ENCODE data around the gene HOXD8. TPM values are rescaled to one million over a fixed set of nuclear protein-coding genes. Genes with fewer than 3 reads are reported as not detected.

The HOXD8 gene
- total RNA-seq, 1 donor from 2014 or later = not detected

DNA sequence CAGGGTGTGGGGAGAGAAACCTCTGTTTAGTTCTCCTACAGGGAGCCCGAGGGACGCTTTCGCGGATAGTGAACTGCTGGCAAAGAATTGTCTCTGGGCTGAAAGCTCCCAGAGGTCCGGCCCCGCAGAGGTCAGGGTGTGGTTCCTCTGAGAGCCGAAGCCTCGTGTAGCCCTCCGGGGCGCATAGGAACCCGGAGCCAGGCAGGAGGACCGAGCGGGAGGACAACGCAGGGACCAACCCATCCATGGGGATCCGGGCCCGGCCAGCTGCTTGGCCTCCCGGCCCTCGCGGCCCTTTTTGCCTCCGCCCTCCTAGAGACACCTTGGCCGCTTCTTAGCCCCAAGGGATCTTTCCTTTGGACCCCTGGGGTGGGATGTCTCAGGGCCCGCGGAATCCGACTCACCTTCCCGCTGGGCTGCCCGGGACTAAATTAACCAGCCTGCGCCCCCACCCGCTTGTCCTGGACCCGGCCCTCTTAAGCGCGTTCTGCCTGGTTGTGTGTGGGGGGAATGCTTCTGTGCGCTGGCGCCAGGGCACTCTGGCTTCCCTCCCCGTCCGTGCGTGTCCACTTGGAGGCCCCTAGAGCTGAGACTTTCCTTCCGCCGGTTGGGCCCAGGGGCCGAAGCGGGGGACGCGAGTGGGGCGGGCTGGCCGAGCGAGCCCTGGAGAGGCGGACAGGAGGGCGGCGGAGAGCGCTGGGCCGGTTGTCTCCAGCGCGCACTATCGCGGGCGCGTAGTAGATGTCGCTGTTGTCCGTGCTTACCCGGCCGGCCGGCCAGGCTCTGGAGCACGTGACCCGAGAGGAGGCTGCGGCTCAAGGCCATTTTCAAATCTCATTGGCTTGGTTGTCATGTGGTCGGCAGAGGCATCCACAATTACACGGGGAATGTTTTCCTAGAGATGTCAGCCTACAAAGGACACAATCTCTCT lies 13.4 kb upstream of the HOXD8 start, which contains the start of gene HOXD10:
Gene HOXD10 (plus strand): TSS at position 896 of the 931 bp plus-strand sequence. CDS start 56 bp downstream, outside the sequence.
- TF ChIP-seq CTCF (IDR thresholded peaks at IDR 0.05) (peak; percentile 45), EZH2phosphoT487 (IDR thresholded peaks at IDR 0.05) (peak; percentile 93), EZH2 (IDR thresholded peaks at IDR 0.05) (peak; percentile 95)
- H3K36me3 Mint-ChIP-seq = peaks cover 6% of the 10 kb centered on the region
- no peaks in the 10 kb centered on the region for H3F3A ChIP-seq (ENCODE audit: low read depth)
- H3K4me1 Mint-ChIP-seq = no peaks in the 10 kb centered on the region
- H3K27me3 Mint-ChIP-seq (ENCODE audit: insufficient read depth, low read depth) = peaks cover 95% of the 10 kb centered on the region
- no peaks in the 10 kb centered on the region for H3K79me2 ChIP-seq (ENCODE audit: low read depth)
- H3K9me3 Mint-ChIP-seq = peaks cover 17% of the 10 kb centered on the region
- no peaks in the 10 kb centered on the region for H3K4me1 ChIP-seq
- H2AFZ ChIP-seq (replicated peaks) = no peak within 1 kb of the TSS
- no peak within 1 kb of the TSS for H3K4me3 ChIP-seq
- H3K9ac ChIP-seq = no peak within 1 kb of the TSS
- no peaks in the 10 kb centered on the region for H3K9me3 ChIP-seq (ENCODE audit: low read depth)
- H3K27me3 ChIP-seq = peaks cover 100% of the 10 kb centered on the region
- no peak within 1 kb of the TSS for H3K27ac ChIP-seq
- H3K4me2 ChIP-seq = no peak within 1 kb of the TSS
- no peak within 1 kb of the TSS for H3K4me3 Mint-ChIP-seq
- no peaks in the 10 kb centered on the region for H3K36me3 ChIP-seq
- H4K20me1 ChIP-seq (ENCODE audit: low read depth) = peaks cover 91% of the 10 kb centered on the region
- peak; percentile 65 for DNase-seq (ENCODE audit: low spot score)
- no peak within 1 kb of the TSS for H3K27ac Mint-ChIP-seq

GRCh38 chr2:176117162-176117822 lies 12.2 kb upstream of the HOXD8 start:
- TF ChIP-seq CTCF (IDR thresholded peaks at IDR 0.05) = no peak
- TF ChIP-seq EZH2phosphoT487 (IDR thresholded peaks at IDR 0.05) = no peak
- no peak for TF ChIP-seq EZH2 (IDR thresholded peaks at IDR 0.05)
- no peak for DNase-seq (ENCODE audit: low spot score)
- H3K79me2 ChIP-seq (ENCODE audit: low read depth) = no peaks in the 10 kb centered on the region
- H4K20me1 ChIP-seq (ENCODE audit: low read depth) = peaks cover 91% of the 10 kb centered on the region
- peaks cover 89% of the 10 kb centered on the region for H3K27me3 Mint-ChIP-seq (ENCODE audit: insufficient read depth, low read depth)
- H3K27ac ChIP-seq = no peak overlapping the region
- H3K9me3 Mint-ChIP-seq = peaks cover 17% of the 10 kb centered on the region
- H3F3A ChIP-seq (ENCODE audit: low read depth) = no peaks in the 10 kb centered on the region
- H2AFZ ChIP-seq (replicated peaks) = no peak overlapping the region
- no peaks in the 10 kb centered on the region for H3K4me1 ChIP-seq
- no peak overlapping the region for H3K4me3 Mint-ChIP-seq
- peaks cover 6% of the 10 kb centered on the region for H3K36me3 Mint-ChIP-seq
- no peaks in the 10 kb centered on the region for H3K4me1 Mint-ChIP-seq
- H3K27ac Mint-ChIP-seq = no peak overlapping the region
- H3K9ac ChIP-seq = no peak overlapping the region
- H3K4me3 ChIP-seq = no peak overlapping the region
- H3K9me3 ChIP-seq (ENCODE audit: low read depth) = no peaks in the 10 kb centered on the region
- H3K27me3 ChIP-seq = peaks cover 100% of the 10 kb centered on the region
- H3K36me3 ChIP-seq = no peaks in the 10 kb centered on the region
- H3K4me2 ChIP-seq = no peak overlapping the region

GRCh38 chr2:176117823-176118371 lies 11.6 kb upstream of the HOXD8 start:
- Histone ChIP-seq H3K9me3 (ENCODE audit: low read depth) (no peaks in the 10 kb centered on the region), H3K9ac (no peak overlapping the region), H3K27me3 (peaks cover 100% of the 10 kb centered on the region), H3K27ac (no peak overlapping the region), H4K20me1 (ENCODE audit: low read depth) (peaks cover 90% of the 10 kb centered on the region), H2AFZ (replicated peaks) (no peak overlapping the region), H3K4me1 (no peaks in the 10 kb centered on the region), H3F3A (ENCODE audit: low read depth) (no peaks in the 10 kb centered on the region), H3K79me2 (ENCODE audit: low read depth) (no peaks in the 10 kb centered on the region), H3K36me3 (no peaks in the 10 kb centered on the region), H3K4me2 (no peak overlapping the region), H3K4me3 (no peak overlapping the region)
- H3K36me3 Mint-ChIP-seq = peaks cover 6% of the 10 kb centered on the region
- peak overlapping the region; percentile 53 for H3K4me3 Mint-ChIP-seq
- peaks cover 17% of the 10 kb centered on the region for H3K9me3 Mint-ChIP-seq
- no peaks in the 10 kb centered on the region for H3K4me1 Mint-ChIP-seq
- no peak for DNase-seq (ENCODE audit: low spot score)
- no peak for TF ChIP-seq EZH2 (IDR thresholded peaks at IDR 0.05)
- TF ChIP-seq CTCF (IDR thresholded peaks at IDR 0.05) = no peak
- no peak for TF ChIP-seq EZH2phosphoT487 (IDR thresholded peaks at IDR 0.05)
- H3K27me3 Mint-ChIP-seq (ENCODE audit: insufficient read depth, low read depth) = peaks cover 87% of the 10 kb centered on the region
- H3K27ac Mint-ChIP-seq = no peak overlapping the region

All from neural progenitor cell (in vitro differentiated cells).